Measurements from ENCODE around the gene AHSG.
"Not testable (repeated sequence)": the region's sequence is repeated elsewhere in the genome, so short reads cannot be mapped to it uniquely, and the experiment has no call there.

- TF ChIP-seq SREBF2 (IDR thresholded peaks at IDR 0.05; ENCODE audit: low read length); ZNF274 (IDR thresholded peaks at IDR 0.05; ENCODE audit: insufficient read depth, insufficient read length); RAD21 (IDR thresholded peaks at IDR 0.05; ENCODE audit: insufficient read depth, low read depth, low read length); MYC (IDR thresholded peaks at IDR 0.05; ENCODE audit: insufficient read depth, insufficient read length, insufficient replicate concordance, low read length, severe bottlenecking); RUNX3 (IDR thresholded peaks at IDR 0.05; ENCODE audit: low read length); TBL1XR1 (IDR thresholded peaks at IDR 0.05; ENCODE audit: low read depth, low read length); EZH2 (IDR thresholded peaks at IDR 0.05; ENCODE audit: borderline replicate concordance, control insufficient read depth, low read depth, low read length); RFX5 (IDR thresholded peaks at IDR 0.05; ENCODE audit: low read depth, low read length); TARDBP (IDR thresholded peaks at IDR 0.05; ENCODE audit: borderline replicate concordance): not testable (repeated sequence)
Observed at GRCh38 chr3:186586245-186586644, 26.6 kb upstream of the AHSG start.
